ENCODE data around the gene PLCL1. TPM values are rescaled to one million over a fixed set of nuclear protein-coding genes. Genes with fewer than 3 reads are reported as not detected.

Gene PLCL1
- total RNA-seq, 1 experiment from 2014 or later: 1.6 TPM

GRCh38 chr2:198143793-198144192 is 339.4 kb downstream of the PLCL1 start:
- BruUV-seq (replicated peaks): no TSS peak
- no peak overlapping the region for H3K4me3 ChIP-seq (ENCODE audit: low read depth, low read length)
- H3K9me3 Mint-ChIP-seq (ENCODE audit: unreplicated experiment): no peaks in the 10 kb centered on the region
- no peaks in the 10 kb centered on the region for H3K36me3 Mint-ChIP-seq (ENCODE audit: insufficient read depth, unreplicated experiment)
- no peak overlapping the region for H3K4me3 Mint-ChIP-seq (ENCODE audit: unreplicated experiment)
- H3K4me1 ChIP-seq: no peaks in the 10 kb centered on the region
- POLR2A ChIA-PET: no interaction called here
- H3K27me3 ChIP-seq (replicated peaks; ENCODE audit: control insufficient read depth, insufficient read depth, low read length): no peaks in the 10 kb centered on the region
- H3K27me3 Mint-ChIP-seq (ENCODE audit: insufficient read depth, unreplicated experiment): peaks cover 4% of the 10 kb centered on the region
- no peak for DNase-seq
- no peak overlapping the region for H3K27ac Mint-ChIP-seq (ENCODE audit: unreplicated experiment)
- intact Hi-C loops (cut with micrococcal nuclease; ENCODE audit: unreplicated experiment): no loop called here
- TF ChIP-seq CTCF (IDR thresholded peaks at IDR 0.05; ENCODE audit: insufficient read depth in 1 of 2, low read depth in 1 of 2, low read length in 1 of 2, severe bottlenecking in 1 of 2, unreplicated experiment in 1 of 2): no peak
- no peaks in the 10 kb centered on the region for H3K36me3 ChIP-seq (ENCODE audit: control insufficient read depth, insufficient read depth, low read length)
- no peaks in the 10 kb centered on the region for H3K4me1 Mint-ChIP-seq (ENCODE audit: low read depth, unreplicated experiment)
- CTCF ChIA-PET: no interaction called here
- no peaks in the 10 kb centered on the region for H3K9me3 ChIP-seq

- no TSS peak for BruUV-seq (replicated peaks)
- H3K27me3 Mint-ChIP-seq (ENCODE audit: insufficient read depth, unreplicated experiment): peaks cover 4% of the 10 kb centered on the region
- H3K9me3 Mint-ChIP-seq (ENCODE audit: unreplicated experiment): no peaks in the 10 kb centered on the region
- H3K27me3 ChIP-seq (replicated peaks; ENCODE audit: control insufficient read depth, insufficient read depth, low read length): no peaks in the 10 kb centered on the region
- TF ChIP-seq CTCF (IDR thresholded peaks at IDR 0.05; ENCODE audit: insufficient read depth in 1 of 2, low read depth in 1 of 2, low read length in 1 of 2, severe bottlenecking in 1 of 2, unreplicated experiment in 1 of 2): no peak
- H3K27ac Mint-ChIP-seq (ENCODE audit: unreplicated experiment): no peak overlapping the region
- ChIA-PET POLR2A (no interaction called here), CTCF (no interaction called here)
- intact Hi-C loops (cut with micrococcal nuclease; ENCODE audit: unreplicated experiment): no loop called here
- H3K36me3 ChIP-seq (ENCODE audit: control insufficient read depth, insufficient read depth, low read length): no peaks in the 10 kb centered on the region
- DNase-seq: no peak
- no peaks in the 10 kb centered on the region for H3K4me1 ChIP-seq
- H3K36me3 Mint-ChIP-seq (ENCODE audit: insufficient read depth, unreplicated experiment): no peaks in the 10 kb centered on the region
- no peaks in the 10 kb centered on the region for H3K4me1 Mint-ChIP-seq (ENCODE audit: low read depth, unreplicated experiment)
- no peak overlapping the region for H3K4me3 Mint-ChIP-seq (ENCODE audit: unreplicated experiment)
- no peak overlapping the region for H3K4me3 ChIP-seq (ENCODE audit: low read depth, low read length)
- no peaks in the 10 kb centered on the region for H3K9me3 ChIP-seq
Measured at GRCh38 chr2:198144660-198145059, 340.3 kb downstream of the PLCL1 start.

GRCh38 chr2:198146346-198146940 is 342.1 kb downstream of the PLCL1 start:
- Mint-ChIP-seq H3K4me3 (ENCODE audit: unreplicated experiment) (no peak overlapping the region), H3K9me3 (ENCODE audit: unreplicated experiment) (no peaks in the 10 kb centered on the region), H3K27ac (ENCODE audit: unreplicated experiment) (no peak overlapping the region), H3K36me3 (ENCODE audit: insufficient read depth, unreplicated experiment) (no peaks in the 10 kb centered on the region), H3K27me3 (ENCODE audit: insufficient read depth, unreplicated experiment) (peaks cover 4% of the 10 kb centered on the region), H3K4me1 (ENCODE audit: low read depth, unreplicated experiment) (no peaks in the 10 kb centered on the region)
- ChIA-PET CTCF (no interaction called here), POLR2A (no interaction called here)
- no peak overlapping the region for H3K4me3 ChIP-seq (ENCODE audit: low read depth, low read length)
- no peak for TF ChIP-seq CTCF (IDR thresholded peaks at IDR 0.05; ENCODE audit: insufficient read depth in 1 of 2, low read depth in 1 of 2, low read length in 1 of 2, severe bottlenecking in 1 of 2, unreplicated experiment in 1 of 2)
- no peaks in the 10 kb centered on the region for H3K27me3 ChIP-seq (replicated peaks; ENCODE audit: control insufficient read depth, insufficient read depth, low read length)
- no peaks in the 10 kb centered on the region for H3K36me3 ChIP-seq (ENCODE audit: control insufficient read depth, insufficient read depth, low read length)
- no peaks in the 10 kb centered on the region for H3K4me1 ChIP-seq
- BruUV-seq (replicated peaks): no TSS peak
- peaks cover 5% of the 10 kb centered on the region; the same call in 1 of the 2 replicates for H3K9me3 ChIP-seq
- no peak for DNase-seq
- intact Hi-C loops (cut with micrococcal nuclease; ENCODE audit: unreplicated experiment): no loop called here
